ENCODE measurements around the gene DCUN1D2. TPM values are rescaled to one million over a fixed set of nuclear protein-coding genes. Genes with fewer than 3 reads are reported as not detected.
"Not testable (repeated sequence)": the region's sequence is repeated elsewhere in the genome, so short reads cannot be mapped to it uniquely, and the experiment has no call there.

Gene DCUN1D2
- total and polyA plus RNA-seq, 7 experiments from 2014 or later: 6.8 to 31.9 (median 23.1) TPM

DNA sequence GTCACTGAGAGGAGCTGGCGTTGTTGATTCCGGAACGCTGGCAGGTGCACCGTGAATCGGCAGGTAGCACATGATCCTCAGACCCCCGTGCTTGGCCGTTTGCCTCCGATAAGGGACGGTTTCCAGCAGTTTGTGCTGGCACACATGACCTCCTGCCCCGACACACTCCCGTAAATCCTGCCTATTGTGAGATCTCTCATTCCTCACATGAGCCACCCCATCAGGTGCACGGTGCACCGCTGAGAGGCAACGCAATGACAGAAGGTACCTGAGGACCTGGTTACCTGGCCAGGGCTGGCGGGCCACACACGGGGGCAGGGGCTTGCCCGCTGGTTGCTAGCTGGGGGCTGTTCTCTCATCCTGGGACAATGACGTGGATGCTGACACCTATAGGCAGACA lies 35.1 kb downstream of the DCUN1D2 start:
- Mint-ChIP-seq H3K4me1 (peaks cover 0 to under 1% (median 0%) of the 10 kb centered on the region in 7 donors), H3K4me3 (no peak overlapping the region), H3K9me3 (peaks cover 0 to 2% (median 0%) of the 10 kb centered on the region in 11 donors), H3K36me3 (peaks cover 0 to 47% (median 0%) of the 10 kb centered on the region in 5 donors), H3K27ac (peak overlapping the region in 1 of 9 donors; percentile 55), H3K27me3 (no peaks in the 10 kb centered on the region)
- intact Hi-C loops (cut with micrococcal nuclease): no loop called here
- ChIA-PET POLR2A (no interaction called here), CTCF (no interaction called here)
- Histone ChIP-seq H3K4me1 (ENCODE audit: control insufficient read depth in 2 of 2, insufficient read depth in 2 of 2, low read length in 2 of 2) (no peaks in the 10 kb centered on the region), H3K4me3 (ENCODE audit: low read length) (no peak overlapping the region), H3K9me3 (ENCODE audit: control insufficient read depth in 2 of 3, low read length in 3 of 3) (no peaks in the 10 kb centered on the region), H3K27me3 (ENCODE audit: control insufficient read depth in 2 of 2, insufficient read depth in 2 of 2, low read length in 2 of 2) (no peaks in the 10 kb centered on the region), H3K27ac (ENCODE audit: low read depth, low read length) (no peak overlapping the region), H3K36me3 (ENCODE audit: control insufficient read depth in 2 of 3, insufficient read depth in 3 of 3, low read length in 3 of 3) (peaks cover 0 to 32% (median 5%) of the 10 kb centered on the region in 3 experiments)
- ATAC-seq (no peak), DNase-seq (no peak)

DNA sequence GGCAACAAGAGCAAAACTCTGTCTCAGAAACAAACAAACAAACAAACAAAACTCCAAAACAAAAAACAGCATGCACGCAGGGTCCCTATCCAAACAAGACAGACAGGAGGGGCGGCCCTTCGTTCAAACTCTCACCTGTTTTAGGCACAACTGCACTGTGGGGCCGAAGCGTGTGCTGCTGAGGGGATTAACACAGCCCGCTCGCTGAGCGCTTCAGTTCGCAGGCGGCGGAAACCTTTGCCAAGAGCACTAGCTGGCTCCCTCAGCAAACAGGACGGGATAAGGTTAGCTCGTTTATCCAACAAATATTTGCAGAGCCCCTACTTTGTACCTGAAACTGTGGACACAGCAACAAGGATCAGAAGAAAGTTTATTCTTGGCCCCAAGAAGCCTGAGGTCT lies 35.6 kb downstream of the DCUN1D2 start:
- Mint-ChIP-seq H3K27ac (no peak overlapping the region), H3K4me1 (peaks cover 0 to 4% (median 0%) of the 10 kb centered on the region in 7 donors), H3K36me3 (peaks cover 0 to 43% (median 0%) of the 10 kb centered on the region in 5 donors), H3K4me3 (no peak overlapping the region), H3K27me3 (no peaks in the 10 kb centered on the region), H3K9me3 (peaks cover 0 to 2% (median 0%) of the 10 kb centered on the region in 11 donors)
- DNase-seq (no peak), ATAC-seq (no peak)
- H3K4me1 ChIP-seq (ENCODE audit: control insufficient read depth in 2 of 2, insufficient read depth in 2 of 2, low read length in 2 of 2): no peaks in the 10 kb centered on the region
- H3K27me3 ChIP-seq (ENCODE audit: control insufficient read depth in 2 of 2, insufficient read depth in 2 of 2, low read length in 2 of 2): no peaks in the 10 kb centered on the region
- intact Hi-C loops (cut with micrococcal nuclease): no loop called here
- ChIA-PET POLR2A (no interaction called here), CTCF (no interaction called here)
- H3K36me3 ChIP-seq (ENCODE audit: control insufficient read depth in 2 of 3, insufficient read depth in 3 of 3, low read length in 3 of 3): peaks cover 0 to 27% (median 5%) of the 10 kb centered on the region in 3 experiments
- no peaks in the 10 kb centered on the region for H3K9me3 ChIP-seq (ENCODE audit: control insufficient read depth in 2 of 3, low read length in 3 of 3)
- H3K4me3 ChIP-seq (ENCODE audit: low read length): no peak overlapping the region
- H3K27ac ChIP-seq (ENCODE audit: low read depth, low read length): no peak overlapping the region

DNA sequence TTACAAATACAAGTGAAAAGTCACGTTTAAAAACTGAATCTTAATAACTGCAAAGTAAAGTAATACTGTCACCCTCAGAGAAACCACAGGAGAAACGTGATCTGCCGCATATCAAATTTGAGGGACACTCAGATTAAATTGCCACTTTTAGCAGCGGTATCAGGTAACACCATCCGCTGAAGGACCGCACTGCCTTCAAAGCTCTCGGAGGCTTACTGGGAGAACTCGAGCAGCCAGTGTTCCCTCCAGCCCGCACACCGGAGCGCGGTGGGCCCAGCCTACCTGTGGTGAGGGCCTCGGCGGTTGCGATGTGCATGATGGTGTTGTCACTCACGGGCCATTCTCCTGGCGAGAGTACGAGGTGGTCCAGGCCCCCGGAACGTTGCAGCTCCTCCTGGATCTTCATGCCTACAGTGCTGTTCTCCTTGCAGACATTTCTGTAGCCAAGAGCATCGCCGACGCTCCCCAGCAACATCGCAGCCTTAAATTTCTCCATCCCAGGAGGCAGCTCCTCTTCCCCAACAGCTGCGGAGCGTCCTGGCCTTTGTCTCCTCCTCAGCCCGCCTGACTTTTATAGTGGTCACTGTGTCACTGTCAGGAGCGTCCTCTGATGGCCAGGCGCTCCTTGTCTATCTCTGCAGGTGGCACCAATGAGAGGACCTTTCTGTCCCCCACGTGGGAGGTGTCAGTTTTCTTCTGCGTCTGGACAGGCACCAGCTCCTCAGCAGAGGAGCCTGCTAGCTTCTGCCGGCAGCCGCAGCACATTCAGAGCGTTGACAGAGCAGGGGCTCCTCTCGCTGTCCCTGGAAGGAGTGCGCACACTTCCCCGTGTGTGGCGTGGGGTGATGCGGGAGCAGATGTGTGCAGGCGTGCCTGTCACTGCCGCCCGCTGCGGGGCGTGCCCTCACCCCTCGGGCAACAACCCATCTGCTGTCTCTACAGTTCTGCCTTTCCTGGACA lies 37.3 kb downstream of the DCUN1D2 start, which contains the start of gene ADPRHL1:
TSS of gene ADPRHL1 (minus strand) at position 547 of the 960 bp plus-strand sequence. CDS start at position 496, 51 bp downstream.
- H3K4me1 ChIP-seq (ENCODE audit: control insufficient read depth in 2 of 2, insufficient read depth in 2 of 2, low read length in 2 of 2): no peaks in the 10 kb centered on the region
- no peak within 1 kb of the TSS for H3K4me3 ChIP-seq (ENCODE audit: low read length)
- H3K27me3 Mint-ChIP-seq: no peaks in the 10 kb centered on the region
- H3K36me3 ChIP-seq (ENCODE audit: control insufficient read depth in 2 of 3, insufficient read depth in 3 of 3, low read length in 3 of 3): peaks cover 0 to 15% (median 5%) of the 10 kb centered on the region in 3 experiments
- POLR2A ChIA-PET: no interaction called here
- peaks cover 0 to 31% (median 0%) of the 10 kb centered on the region in 5 donors for H3K36me3 Mint-ChIP-seq
- no peak within 1 kb of the TSS for H3K27ac ChIP-seq (ENCODE audit: low read depth, low read length)
- intact Hi-C loops (cut with micrococcal nuclease): no loop called here
- no peaks in the 10 kb centered on the region for H3K9me3 ChIP-seq (ENCODE audit: control insufficient read depth in 2 of 3, low read length in 3 of 3)
- DNase-seq (no peak), ATAC-seq (no peak)
- peaks cover 0 to 4% (median 0%) of the 10 kb centered on the region in 7 donors for H3K4me1 Mint-ChIP-seq
- H3K4me3 Mint-ChIP-seq: no peak within 1 kb of the TSS
- CTCF ChIA-PET: no interaction called here
- H3K27ac Mint-ChIP-seq: no peak within 1 kb of the TSS
- H3K27me3 ChIP-seq (ENCODE audit: control insufficient read depth in 2 of 2, insufficient read depth in 2 of 2, low read length in 2 of 2): no peaks in the 10 kb centered on the region
- peaks cover 0 to 2% (median 0%) of the 10 kb centered on the region in 11 donors for H3K9me3 Mint-ChIP-seq

DNA sequence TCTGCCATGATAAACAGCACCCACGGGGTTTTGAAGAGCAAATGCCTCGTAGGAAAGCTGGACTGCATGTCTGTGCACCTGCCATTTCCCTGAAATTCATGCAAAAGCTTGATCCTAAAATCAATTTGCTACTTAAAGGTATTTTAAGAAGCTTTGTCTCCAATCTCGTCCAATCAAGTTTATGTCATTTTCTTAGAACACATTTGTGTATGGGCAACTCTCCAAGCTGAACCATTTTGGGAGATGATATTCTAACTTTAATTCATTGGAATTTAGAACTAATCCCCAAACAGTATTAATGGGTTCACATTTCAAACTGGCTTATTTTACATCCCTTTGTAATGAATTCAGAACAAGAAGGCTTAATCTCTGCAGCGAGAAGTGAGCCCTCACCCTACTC lies 38.0 kb downstream of the DCUN1D2 start:
- Mint-ChIP-seq H3K36me3 (peaks cover 0 to 28% (median 0%) of the 10 kb centered on the region in 5 donors), H3K27ac (no peak overlapping the region)

DNA sequence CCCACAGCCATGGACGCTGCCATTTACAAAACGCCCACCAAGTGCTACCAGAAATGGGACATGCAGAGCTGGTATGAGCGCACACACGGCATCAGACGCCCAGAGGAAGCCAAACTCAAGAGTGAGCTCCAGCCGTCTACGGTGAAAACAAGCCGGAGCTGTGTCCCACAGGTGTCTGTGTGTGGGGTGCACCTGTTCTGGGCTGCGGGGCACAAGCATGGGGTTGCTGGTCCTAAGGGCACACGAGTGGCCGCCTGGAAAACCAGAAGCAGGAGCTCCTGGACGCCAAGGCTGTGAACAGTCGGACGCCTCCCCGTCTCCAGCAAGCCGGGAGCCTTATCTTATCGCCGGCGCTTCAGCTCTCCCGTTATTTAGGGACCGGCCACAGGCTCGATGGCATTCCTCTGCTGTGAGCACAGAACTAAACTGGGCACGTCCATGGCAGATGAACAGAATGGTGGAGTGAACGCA lies 38.5 kb downstream of the DCUN1D2 start:
- H3K4me3 ChIP-seq (ENCODE audit: low read length): no peak overlapping the region
- H3K4me1 Mint-ChIP-seq: peaks cover 0 to 4% (median 0%) of the 10 kb centered on the region in 7 donors
- no peak overlapping the region for H3K27ac ChIP-seq (ENCODE audit: low read depth, low read length)
- H3K9me3 ChIP-seq (ENCODE audit: control insufficient read depth in 2 of 3, low read length in 3 of 3): no peaks in the 10 kb centered on the region
- peaks cover 0 to 9% (median 5%) of the 10 kb centered on the region in 3 experiments for H3K36me3 ChIP-seq (ENCODE audit: control insufficient read depth in 2 of 3, insufficient read depth in 3 of 3, low read length in 3 of 3)
- H3K27me3 ChIP-seq (ENCODE audit: control insufficient read depth in 2 of 2, insufficient read depth in 2 of 2, low read length in 2 of 2): no peaks in the 10 kb centered on the region
- H3K27me3 Mint-ChIP-seq: no peaks in the 10 kb centered on the region
- peaks cover 0 to 3% (median 0%) of the 10 kb centered on the region in 11 donors for H3K9me3 Mint-ChIP-seq
- intact Hi-C loops (cut with micrococcal nuclease): no loop called here
- CTCF ChIA-PET: no interaction called here
- H3K4me1 ChIP-seq (ENCODE audit: control insufficient read depth in 2 of 2, insufficient read depth in 2 of 2, low read length in 2 of 2): no peaks in the 10 kb centered on the region
- peaks cover 0 to 25% (median 0%) of the 10 kb centered on the region in 5 donors for H3K36me3 Mint-ChIP-seq
- H3K4me3 Mint-ChIP-seq: no peak overlapping the region
- DNase-seq (no peak), ATAC-seq (no peak)
- POLR2A ChIA-PET: no interaction called here
- no peak overlapping the region for H3K27ac Mint-ChIP-seq

More for the DNA sequence above, 38.0 kb downstream of the DCUN1D2 start:
- DNase-seq (no peak), ATAC-seq (no peak)
- intact Hi-C loops (cut with micrococcal nuclease): no loop called here
- Histone ChIP-seq H3K4me1 (ENCODE audit: control insufficient read depth in 2 of 2, insufficient read depth in 2 of 2, low read length in 2 of 2) (no peaks in the 10 kb centered on the region), H3K27ac (ENCODE audit: low read depth, low read length) (no peak overlapping the region), H3K9me3 (ENCODE audit: control insufficient read depth in 2 of 3, low read length in 3 of 3) (no peaks in the 10 kb centered on the region), H3K4me3 (ENCODE audit: low read length) (no peak overlapping the region), H3K27me3 (ENCODE audit: control insufficient read depth in 2 of 2, insufficient read depth in 2 of 2, low read length in 2 of 2) (no peaks in the 10 kb centered on the region), H3K36me3 (ENCODE audit: control insufficient read depth in 2 of 3, insufficient read depth in 3 of 3, low read length in 3 of 3) (peaks cover 0 to 9% (median 5%) of the 10 kb centered on the region in 3 experiments)
- ChIA-PET POLR2A (no interaction called here), CTCF (no interaction called here)
- Mint-ChIP-seq H3K4me1 (peaks cover 0 to 4% (median 0%) of the 10 kb centered on the region in 7 donors), H3K27me3 (no peaks in the 10 kb centered on the region), H3K9me3 (peaks cover 0 to 2% (median 0%) of the 10 kb centered on the region in 11 donors), H3K4me3 (no peak overlapping the region)

DNA sequence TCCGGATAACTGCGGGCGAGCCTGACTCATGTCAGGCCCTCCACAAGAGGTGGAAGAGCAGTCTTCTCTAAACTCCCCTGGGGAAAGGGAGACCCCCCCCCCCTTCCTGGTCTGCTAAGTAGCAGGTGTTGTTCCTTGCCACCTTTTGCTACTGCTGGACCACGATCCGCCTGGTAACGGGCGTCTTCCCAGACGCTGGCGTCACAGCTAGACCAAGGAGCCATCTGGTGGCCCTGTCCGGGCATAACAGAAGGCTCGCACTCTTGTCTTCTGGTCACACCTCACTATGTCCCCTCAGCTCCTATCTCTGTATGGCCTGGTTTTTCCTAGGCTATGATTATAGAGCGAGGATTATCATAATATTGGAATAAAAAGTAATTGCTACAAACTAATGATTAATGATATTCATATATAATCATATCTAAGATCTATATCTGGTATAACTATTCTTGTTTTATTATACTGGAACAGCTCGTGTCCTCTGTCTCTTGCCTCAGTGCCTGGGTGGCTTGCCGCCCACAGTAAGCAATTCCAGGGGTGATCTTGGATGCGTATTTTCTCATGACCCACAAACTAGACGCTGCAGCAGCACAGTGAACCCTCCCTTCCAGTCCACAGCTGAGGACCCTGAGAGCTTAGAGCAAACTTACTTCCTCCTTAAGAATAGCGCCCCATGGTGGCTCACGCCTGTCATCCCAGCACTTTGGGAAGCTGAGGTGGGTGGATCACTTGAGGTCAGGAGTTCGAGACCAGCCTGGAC lies 39.5 kb downstream of the DCUN1D2 start:
- H3K27me3 Mint-ChIP-seq; H3K27ac Mint-ChIP-seq; H3K4me1 ChIP-seq (ENCODE audit: control insufficient read depth in 2 of 2, insufficient read depth in 2 of 2, low read length in 2 of 2); intact Hi-C loops (cut with micrococcal nuclease); H3K4me3 Mint-ChIP-seq; H3K27me3 ChIP-seq (ENCODE audit: control insufficient read depth in 2 of 2, insufficient read depth in 2 of 2, low read length in 2 of 2); H3K27ac ChIP-seq (ENCODE audit: low read depth, low read length); H3K9me3 Mint-ChIP-seq; ATAC-seq; H3K36me3 ChIP-seq (ENCODE audit: control insufficient read depth in 2 of 3, insufficient read depth in 3 of 3, low read length in 3 of 3); DNase-seq; H3K4me1 Mint-ChIP-seq; POLR2A ChIA-PET; H3K4me3 ChIP-seq (ENCODE audit: low read length); H3K9me3 ChIP-seq (ENCODE audit: control insufficient read depth in 2 of 3, low read length in 3 of 3); CTCF ChIA-PET: not testable (repeated sequence)
- H3K36me3 Mint-ChIP-seq: peaks cover 0 to 19% (median 0%) of the 10 kb centered on the region in 5 donors

Measured in naive thymus-derived CD4-positive, alpha-beta T cell (primary cell).